ENCODE results near the gene APOBEC3A.

DNA sequence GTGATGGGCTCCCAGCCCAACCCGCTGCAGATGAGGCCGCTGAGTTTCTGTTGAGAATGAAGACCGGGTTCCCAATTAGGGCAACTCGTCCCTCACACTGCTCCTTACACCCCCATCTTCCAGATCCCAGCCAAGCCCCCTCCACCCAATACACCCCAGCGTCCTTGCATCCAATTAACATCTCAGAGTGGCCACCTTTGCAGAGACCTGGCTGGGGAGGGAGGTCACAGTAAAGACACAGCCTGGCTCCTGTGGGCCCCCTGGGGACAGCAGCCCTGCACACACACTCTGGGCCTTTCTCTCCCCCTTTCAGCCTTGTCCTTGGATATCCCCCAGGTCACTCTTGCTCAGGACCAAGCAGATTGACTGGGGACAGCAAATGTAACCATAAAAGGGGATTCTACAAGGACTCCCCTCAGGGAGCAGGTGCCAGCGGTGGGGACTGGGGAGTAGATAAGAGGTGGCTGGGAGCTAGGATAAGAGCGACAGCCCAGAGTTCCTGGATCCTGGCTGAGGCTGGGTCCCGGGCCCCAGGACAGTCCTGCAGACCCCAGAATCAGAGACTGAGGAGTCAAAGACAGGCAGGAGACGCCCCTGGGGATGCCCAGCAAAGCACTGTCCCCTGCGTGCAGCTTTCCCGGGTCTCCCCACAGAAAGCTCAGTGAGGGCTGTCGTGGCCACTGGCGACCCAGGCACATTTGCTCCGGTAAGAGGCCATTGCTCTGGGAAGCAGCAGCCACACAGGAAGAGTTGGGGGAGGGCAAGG lies 8.4 kb downstream of the APOBEC3A start:
- TF ChIP-seq, protein P1, sequence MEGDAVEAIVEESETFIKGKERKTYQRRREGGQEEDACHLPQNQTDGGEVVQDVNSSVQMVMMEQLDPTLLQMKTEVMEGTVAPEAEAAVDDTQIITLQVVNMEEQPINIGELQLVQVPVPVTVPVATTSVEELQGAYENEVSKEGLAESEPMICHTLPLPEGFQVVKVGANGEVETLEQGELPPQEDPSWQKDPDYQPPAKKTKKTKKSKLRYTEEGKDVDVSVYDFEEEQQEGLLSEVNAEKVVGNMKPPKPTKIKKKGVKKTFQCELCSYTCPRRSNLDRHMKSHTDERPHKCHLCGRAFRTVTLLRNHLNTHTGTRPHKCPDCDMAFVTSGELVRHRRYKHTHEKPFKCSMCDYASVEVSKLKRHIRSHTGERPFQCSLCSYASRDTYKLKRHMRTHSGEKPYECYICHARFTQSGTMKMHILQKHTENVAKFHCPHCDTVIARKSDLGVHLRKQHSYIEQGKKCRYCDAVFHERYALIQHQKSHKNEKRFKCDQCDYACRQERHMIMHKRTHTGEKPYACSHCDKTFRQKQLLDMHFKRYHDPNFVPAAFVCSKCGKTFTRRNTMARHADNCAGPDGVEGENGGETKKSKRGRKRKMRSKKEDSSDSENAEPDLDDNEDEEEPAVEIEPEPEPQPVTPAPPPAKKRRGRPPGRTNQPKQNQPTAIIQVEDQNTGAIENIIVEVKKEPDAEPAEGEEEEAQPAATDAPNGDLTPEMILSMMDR (IDR thresholded peaks at IDR 0.05), result no peak
- no peak for TF ChIP-seq POLR2A (IDR thresholded peaks at IDR 0.05)
